GM19351 (cell line): ENCODE data around the gene CPPED1.
"Not testable (repeated sequence)": the region's sequence is repeated elsewhere in the genome, so short reads cannot be mapped to it uniquely, and the experiment has no call there.

Experiments used
- ATAC-seq: cut with Tn5 transposase; IDR thresholded peaks from one replicate; pipeline ENCODE4 v1.9.1; 2021; ENCODE audit warnings: mild to moderate bottlenecking, moderate library complexity; ENCODE audit not compliant: unreplicated experiment

The CPPED1 gene, protein sequence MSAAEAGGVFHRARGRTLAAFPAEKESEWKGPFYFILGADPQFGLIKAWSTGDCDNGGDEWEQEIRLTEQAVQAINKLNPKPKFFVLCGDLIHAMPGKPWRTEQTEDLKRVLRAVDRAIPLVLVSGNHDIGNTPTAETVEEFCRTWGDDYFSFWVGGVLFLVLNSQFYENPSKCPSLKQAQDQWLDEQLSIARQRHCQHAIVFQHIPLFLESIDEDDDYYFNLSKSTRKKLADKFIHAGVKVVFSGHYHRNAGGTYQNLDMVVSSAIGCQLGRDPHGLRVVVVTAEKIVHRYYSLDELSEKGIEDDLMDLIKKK

DNA sequence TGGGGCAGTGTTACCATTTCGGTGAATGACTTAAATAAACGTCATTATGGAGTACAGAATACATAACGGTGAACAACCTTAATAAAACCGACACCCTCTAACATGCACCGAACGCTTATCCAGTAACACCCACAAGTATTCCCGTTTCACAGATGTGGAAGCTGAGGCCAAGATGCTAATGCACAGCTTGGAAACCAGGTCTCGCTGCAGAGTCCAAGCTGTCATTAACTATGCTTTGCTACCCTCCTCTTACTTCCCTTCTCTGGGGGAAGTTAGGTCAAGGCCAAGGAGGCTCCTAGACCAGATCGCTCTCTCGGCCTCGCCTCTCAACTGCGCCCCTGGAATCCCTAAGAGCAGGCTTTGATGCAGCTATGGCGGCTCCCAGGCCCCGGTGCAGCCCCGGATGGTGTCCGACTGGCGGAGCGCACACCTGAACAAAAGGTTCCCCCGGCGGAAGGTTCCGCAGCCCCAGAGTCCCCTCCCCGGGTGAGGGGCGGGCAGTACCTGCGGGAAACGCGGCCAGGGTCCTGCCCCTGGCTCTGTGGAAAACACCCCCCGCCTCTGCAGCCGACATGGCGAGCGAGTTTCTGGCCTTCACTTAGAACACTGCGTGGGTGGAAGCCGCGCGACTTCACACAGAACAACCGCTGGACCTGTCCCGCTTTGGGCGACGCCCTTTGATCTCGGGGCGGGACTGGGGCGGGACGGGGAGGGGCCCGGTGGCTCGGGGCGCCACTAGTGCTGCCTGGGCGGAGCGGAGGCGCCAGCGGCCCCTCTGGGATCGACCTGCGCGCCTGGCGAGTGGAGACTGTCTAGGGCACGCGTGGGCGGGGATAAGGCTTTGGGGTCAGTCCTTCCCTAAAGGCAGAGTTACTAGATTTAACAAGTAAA is at the start of gene CPPED1:
CPPED1 (minus strand) TSS at position 685 of the 891 bp plus-strand sequence; CDS start at position 574, 111 bp downstream.
- peak; percentile 74 for ATAC-seq

DNA sequence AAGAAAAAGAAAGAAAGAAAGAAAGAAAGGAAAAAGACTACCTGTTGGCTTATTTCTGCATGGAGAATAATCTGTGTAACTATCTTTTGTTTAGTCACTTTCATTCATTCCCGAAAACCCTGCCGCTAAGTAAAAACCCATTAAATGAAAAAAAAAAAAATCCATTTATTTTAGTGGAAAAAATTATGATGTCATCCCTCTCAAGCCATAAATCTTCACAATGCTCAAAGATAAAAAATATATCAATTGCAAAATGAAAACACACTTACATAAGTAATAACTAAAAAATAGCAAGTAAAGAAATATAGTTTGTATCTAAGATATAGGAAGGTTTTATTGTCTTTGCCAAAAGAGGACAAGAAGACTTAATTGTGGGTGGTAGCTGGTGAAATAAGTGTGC is 46.5 kb upstream of the CPPED1 start:
- no peak for ATAC-seq

DNA sequence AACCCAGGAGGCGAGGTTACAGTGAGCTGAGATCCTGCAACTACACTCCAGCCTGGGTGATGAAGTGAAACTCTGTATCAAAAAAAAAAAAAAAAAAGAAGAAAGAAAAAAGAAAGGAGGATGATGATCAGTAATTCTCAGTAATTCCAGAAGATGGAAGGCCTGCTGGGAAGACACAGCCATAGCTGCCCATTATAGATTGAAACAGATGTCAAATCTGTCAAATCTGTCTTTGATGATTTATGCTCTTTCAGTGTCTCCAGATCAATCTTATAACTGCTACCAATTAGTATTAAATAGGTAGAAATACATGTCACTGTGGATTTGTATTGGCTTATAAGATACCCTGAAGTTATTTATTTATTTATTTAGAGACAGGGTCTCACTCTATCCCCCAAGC is 42.9 kb upstream of the CPPED1 start:
- no peak for ATAC-seq

DNA sequence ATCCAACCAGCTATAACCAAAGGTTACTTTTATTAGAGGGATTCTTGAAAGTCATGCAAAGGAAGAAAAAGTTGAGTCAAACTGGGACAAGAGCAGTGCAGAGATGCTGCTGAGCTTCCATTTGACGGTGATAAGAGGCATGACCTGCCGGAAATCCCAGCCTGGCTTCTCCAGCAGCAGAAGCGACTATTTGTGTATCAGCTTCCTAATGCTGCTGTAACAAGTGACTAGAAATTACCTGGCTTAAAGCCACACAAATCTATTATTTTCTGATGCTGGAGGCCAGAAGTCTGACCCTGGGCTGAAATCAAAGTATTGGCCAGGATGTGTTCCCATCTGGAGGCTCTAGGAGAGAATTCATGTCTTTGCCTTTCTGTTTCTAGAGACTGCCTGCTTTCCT is 41.6 kb upstream of the CPPED1 start:
- ATAC-seq: no peak

DNA sequence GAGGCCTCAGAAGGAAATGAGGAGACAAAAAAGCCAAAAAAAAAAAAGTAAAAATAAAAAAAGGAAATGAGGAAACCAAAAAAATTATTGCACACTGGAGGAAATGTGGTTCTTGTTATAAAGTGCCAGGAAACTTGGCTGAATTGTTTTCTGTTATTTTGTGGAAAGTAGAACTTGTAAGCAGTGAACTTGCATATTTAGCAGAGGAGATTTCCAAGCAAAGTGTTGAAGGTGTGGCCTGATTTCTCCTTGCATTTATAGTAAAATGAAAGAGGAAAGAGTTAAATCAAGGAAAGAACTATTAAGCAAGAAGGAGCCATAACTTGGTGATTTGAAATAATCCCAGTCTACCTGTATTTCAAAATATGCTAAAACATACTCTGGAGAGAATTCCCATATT is 34.1 kb upstream of the CPPED1 start:
- ATAC-seq: no peak

DNA sequence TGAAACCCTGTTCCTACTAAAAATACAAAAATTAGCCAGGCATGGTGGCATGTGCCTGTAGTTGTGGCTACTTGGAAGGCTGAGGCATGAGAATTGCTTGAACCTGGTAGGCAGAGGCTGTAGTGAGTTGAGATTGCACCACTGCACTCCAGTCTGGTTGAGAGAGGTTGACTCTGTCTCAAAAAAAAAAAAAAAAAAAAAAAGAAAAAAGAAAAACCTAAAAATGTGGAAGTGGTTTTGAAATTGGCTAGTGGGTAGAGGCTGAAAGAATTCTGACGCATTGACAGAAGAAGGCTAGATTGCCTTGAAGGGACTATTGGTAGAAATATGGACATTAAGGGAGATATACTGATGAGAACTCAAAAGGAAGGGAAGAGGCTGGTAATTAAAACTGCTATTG is 33.6 kb upstream of the CPPED1 start:
- no peak for ATAC-seq

DNA sequence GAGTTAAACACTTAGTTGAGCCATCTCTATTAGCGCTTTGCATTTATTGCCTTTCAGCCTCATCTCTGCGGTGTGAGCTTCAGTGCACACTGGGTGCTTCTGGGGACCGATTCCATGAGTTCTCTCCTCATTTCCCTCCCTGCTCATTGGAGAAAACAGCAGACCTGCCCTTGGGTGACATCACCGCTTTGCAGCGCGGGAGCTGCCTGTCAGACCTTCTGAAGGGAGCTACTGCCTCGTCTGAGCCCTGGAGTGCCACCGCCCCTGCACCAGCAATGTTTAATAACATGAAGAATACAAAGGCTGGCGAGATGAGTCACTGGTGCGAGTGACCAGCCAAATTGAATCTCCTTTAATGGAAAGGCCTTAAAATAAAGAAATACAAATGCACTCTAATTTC is 30.2 kb upstream of the CPPED1 start:
- no peak for ATAC-seq

DNA sequence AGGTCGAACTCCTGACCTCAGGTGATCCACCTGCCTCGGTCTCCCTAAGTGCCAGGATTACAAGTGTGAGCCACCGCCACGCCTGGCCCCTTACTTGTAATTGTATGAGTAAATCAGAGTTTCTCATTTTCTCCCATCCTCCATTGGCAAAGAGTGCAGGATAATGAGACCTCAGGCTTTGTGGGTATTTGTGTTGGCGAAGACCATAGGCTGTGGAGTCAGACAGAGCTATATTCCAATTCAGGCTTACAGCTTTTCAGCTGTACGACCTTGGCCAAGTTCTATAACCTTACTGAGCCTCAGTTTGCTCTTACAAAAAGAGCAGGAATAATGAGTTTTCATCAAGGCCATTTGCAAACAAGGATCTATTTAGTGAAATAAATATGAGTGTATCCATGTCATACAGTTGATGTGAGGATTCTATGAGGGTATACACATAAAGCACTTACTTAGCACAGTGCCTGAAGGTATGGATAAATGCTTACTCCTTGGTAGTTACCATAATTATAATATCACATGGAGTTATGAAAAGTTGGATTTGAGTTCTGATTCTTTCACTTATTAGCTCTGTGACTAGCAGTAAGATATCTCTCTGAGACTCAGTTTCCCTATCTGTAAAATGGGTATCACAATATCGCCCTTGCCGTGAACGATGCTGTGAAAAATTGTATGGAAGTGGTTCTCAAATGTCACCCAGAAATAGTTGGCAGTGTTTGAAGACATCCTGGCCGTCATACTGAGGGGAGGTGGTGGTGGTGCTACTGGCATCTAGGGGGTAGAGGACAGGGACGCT is 25.6 kb upstream of the CPPED1 start:
- no peak for ATAC-seq

DNA sequence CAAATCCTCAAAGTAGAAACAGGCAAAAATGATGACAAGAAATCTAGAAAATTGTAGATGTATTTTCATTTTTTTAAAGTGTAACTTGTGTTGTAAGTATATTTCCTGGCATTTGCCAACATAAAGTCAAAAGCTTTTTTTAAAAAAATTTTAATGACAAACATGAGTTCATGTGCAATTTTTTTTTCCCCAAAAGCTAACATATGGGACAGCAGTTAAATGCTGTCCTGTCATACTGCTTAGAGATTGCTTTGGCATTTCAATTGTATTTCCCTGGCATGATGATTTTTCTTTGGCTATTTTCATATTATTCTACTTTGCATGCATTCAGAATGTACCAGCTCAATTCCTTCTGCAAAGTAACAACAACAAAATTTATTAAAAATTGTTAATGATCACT is 24.5 kb upstream of the CPPED1 start:
- ATAC-seq: no peak

DNA sequence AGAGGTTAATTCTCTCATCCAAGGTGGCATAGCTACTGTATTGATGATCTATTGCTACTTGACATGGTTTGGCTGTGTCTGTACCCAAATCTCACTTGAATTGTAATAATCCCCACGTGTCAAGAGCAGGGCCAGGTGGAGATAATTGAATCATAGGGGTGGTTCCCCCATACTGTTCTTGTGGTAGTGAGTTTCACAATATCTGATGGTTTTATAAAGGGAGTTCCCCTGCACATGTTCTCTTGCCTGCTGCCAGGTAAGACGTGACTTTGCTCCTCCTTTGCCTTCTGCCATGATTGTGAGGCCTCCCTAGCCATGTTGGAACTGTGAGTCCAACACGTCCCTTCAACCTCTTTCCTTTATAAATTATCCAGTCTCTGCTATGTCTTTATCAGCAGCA is 22.9 kb upstream of the CPPED1 start:
- no peak for ATAC-seq

DNA sequence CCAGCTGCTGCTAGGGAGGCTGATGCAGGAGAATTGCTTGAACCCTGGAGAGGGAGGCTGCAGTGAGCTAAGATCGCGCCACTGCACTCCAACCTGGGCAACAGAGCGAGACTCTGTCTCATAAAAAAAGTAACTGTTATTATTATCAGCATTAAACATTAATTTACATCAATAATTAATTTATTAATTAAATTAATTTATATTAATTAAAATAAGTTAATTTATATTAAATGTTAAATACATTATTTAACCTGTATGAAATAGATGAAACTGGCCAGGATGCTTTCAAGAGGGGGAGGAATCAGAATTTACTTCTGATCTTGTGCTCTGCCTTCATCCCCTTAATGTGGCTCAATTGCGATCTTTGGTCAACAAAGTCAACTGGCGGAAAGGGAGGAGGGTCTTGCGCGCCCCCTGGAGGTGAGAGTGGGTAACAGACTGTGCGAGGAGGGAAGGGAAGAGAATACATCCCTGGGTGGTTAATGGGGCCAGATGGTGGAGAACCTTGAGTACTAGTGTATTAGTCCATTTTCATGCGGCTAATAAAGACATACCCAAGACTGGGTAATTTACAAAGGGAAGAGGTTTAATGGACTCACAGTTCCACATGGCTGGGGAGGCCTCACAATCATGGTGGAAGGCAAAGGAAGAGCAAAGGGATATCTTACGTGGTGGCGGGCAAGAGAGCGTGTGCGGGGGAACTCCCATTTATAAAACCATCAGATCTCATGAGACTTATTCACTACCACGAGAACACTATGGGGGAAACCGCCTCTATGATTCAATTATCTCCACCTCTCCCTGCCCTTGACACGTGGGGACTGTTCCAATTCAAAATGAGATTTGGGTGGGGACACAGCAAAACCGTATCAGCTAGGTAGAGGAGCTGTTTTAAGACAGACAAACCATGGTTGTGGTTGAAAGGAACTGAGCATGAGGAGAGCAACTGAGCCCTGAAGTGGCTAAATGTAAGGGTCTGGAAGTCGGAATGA is 15.7 kb upstream of the CPPED1 start:
- ATAC-seq: peak; percentile 56

DNA sequence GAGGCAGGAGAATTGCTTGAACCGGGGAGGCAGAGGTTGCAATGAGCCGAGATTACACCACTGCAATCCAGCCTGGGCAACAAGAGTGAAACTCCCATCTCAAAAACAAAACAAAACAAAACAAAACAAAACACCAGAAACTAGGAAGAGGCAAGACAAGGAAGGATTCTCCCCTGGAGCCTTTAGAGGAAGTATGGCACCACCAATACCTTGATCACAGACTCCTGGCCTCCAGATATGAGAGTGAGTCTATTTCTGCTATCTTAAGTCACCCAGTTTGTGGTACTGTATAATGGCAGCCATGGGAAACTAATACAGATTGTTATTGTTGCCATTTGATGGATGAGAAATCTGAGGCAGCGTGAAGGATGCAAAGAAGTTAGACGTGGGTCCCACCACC is 14.6 kb upstream of the CPPED1 start:
- ATAC-seq: no peak

DNA sequence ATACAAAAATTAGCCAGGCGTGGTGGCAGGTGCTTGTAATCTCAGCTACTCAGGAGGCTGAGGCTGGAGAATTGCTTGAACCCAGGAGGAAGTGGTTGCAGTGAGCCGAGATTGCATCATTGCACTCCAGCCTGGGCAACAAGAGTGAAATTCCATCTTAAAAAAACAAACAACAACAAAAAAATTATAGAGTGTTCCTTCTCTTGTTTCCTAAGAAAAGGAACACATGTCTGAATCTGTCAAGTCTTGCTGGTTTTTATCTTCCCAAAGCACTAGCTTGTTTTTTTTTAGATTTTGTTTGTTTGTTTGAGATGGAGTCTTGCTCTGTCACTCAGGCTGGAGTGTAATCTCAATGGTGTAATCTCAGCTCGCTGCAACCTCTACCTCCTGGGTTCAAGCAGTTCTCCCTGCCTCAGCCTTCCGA is 13.1 kb upstream of the CPPED1 start:
- ATAC-seq: not testable (repeated sequence)

DNA sequence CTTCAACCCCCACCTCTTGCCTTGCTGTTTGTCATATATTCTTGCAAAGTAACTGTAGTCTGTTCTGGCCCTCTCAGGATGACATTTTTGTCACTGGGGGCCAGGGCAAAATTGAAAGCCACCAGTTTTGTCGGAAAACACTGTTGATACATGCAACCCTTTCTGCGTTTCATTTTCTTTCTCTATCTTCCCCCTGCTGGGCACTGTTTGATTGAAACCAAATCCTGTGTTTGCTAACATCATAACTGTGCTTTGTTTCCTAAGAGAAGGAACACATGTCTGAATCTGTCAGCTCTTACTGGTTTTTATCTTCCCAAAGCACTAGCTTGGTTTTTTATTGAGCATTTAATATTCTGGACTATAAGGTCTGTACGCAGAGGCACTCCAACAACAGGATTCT is 11.7 kb upstream of the CPPED1 start:
- no peak for ATAC-seq

DNA sequence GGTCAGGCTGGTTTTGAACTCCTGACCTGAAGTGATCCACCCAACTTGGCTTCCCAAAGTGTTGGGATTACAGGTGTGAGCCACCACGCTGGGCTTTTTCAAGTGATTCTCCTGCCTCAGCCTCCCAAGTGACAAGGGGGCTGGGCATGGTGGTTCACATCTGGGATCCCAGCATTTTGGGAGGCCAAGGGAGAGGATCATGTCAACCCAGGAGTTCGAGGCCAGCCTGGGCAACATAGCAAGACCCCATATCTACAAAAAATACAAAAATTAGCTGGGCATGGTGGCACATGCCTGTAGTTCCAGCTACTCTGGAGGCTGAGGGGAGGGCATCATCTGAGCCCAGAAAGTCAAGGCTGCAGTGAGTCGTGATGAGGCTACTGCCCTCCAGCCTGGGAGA is 10.0 kb upstream of the CPPED1 start:
- not testable (repeated sequence) for ATAC-seq

DNA sequence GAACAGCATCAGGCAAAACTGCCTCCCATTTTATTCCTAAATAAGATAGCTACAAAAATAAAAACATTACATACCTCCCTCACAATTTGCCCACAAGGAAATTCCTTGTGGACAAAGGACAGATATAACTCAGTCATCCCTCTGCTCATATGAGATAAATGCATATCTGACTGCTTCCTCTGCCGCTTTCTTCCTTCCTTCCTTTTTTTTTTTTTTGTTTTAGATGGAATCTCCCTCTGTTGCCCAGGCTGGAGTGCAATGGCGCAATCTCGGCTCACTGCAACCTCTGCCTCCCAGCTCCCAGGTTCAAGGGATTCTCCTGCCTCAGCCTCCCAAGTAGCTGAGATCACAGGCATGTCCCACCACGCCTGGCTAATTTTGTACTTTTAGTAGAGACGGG is 9.6 kb upstream of the CPPED1 start:
- not testable (repeated sequence) for ATAC-seq

DNA sequence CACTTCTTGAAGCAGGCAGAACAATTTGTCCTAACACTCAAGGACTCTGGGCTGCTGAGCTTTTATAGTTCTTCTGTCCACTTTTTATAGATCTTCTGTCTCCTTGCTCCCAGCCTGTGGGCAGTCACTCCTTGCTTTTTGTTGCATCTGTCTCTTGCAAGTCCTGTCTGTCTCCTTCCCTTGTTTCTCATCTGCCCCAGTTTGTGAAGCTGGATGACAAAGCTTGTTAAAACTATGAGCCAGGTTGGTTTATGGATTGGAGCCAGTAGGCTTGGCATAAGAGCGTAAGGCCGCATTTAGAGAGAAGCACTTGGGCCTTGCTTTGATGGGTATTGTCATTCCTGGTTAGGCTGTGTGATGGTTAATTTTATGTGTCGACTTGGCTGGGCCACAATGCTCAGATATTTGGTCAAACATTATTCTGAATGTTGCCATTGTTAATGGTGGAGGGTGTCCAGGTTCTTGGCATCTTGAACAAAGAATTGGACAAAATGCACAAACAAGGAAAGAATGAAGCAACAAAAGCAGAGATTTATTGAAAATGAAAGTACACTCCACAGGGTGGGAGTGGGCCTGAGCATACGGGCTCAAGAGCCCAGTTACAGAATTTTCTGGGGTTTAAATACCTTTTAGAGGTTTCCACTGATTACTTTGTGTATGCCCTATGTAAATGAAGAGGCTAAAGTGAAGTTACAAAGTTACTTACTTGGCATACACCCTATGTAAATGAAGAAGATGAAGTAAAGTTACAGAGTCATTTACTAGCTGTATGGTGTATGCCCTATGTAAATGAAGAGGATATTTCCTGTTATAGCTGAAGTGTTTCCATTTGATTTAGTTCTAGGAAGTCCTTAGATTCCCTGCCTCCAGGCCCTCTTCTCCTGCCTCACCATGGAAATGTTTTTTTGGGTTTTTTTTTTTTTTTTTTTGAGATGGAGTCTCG is 8.0 kb upstream of the CPPED1 start:
- no peak for ATAC-seq

DNA sequence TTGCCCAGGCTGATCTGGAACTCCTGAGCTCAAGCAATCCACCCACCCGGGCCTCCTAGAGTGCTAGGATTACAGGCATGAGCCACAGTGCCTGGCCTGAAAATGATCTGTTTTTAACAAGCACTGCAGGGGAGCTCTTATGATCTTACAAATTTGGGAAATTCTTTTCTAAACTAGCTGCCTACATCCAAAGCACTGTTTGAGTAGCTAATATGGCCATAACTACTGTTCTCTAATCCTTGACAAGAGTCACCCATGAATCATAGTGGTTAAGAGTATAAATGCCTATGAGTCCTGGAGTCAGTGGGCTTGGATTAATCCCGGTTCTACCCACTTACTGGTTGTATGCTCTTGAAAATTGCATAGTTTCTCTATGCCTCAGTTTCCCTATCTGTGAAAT is 1.4 kb upstream of the CPPED1 start:
- no peak for ATAC-seq

DNA sequence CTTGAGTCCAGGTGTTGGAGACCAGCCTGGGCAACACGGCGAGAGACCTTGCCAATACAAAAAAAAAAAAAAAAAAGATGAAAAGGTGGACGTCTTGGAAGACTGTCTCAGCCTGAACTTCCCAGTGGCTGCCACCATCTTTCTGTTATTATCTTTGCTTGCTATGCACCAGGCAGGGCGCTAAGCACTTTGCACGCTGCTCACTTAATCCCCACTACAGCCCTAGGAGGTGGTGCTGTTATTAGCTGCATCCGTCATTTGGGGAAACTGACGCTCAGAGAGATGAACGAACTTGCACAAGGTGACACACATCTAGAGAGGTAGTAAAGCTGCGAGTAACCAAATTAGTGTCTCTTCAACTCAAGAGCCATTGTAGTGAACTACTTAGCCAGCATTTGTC is 708 bp upstream of the CPPED1 start:
- no peak for ATAC-seq
